ENCODE data around the gene FYB2.
"Not testable (repeated sequence)": the region's sequence is repeated elsewhere in the genome, so short reads cannot be mapped to it uniquely, and the experiment has no call there.

- TF ChIP-seq POLR2A, CTCF (IDR thresholded peaks at IDR 0.05): not testable (repeated sequence)
These were observed 44.5 kb downstream of the FYB2 start for GRCh38 chr1:56774732-56775131.

Data from esophagus squamous epithelium (tissue), 4 donors.